Prostate gland (tissue), 2 donors: ENCODE results near the gene CLECL1.
"Not testable (repeated sequence)": the region's sequence is repeated elsewhere in the genome, so short reads cannot be mapped to it uniquely, and the experiment has no call there.

ENCODE experiments used
- CTCF ChIP-seq, 4 experiments: fragments of 200-600 bp in 2 of 4; fragments of 450-650 bp in 2 of 4; sonication (generic) in 2 of 4; IDR thresholded peaks; 1 replicate in 3 of 4; 2 replicates in 1 of 4; pipeline ENCODE4 v1.5.1; 2016 to 2019; ENCODE audit warnings: antibody characterized with exemption in 4 of 4, mild to moderate bottlenecking in 2 of 4, moderate library complexity in 2 of 4
- POLR2A ChIP-seq: fragments of 450-650 bp; IDR thresholded peaks from one replicate; pipeline ENCODE4 v1.6.1; 2016; ENCODE audit warnings: antibody characterized with exemption, mild to moderate bottlenecking
- POLR2AphosphoS5 ChIP-seq: sonication (generic); formaldehyde crosslinking; IDR thresholded peaks from one replicate; pipeline ENCODE4 v1.6.1; 2017; ENCODE audit warnings: antibody characterized with exemption

- TF ChIP-seq POLR2A; CTCF (IDR thresholded peaks at IDR 0.05); POLR2AphosphoS5: not testable (repeated sequence)
Observed at GRCh38 chr12:9682949-9683348, 49.9 kb downstream of the CLECL1 start.
